Measurements from ENCODE around the gene TGFBI. TPM values are rescaled to one million over a fixed set of nuclear protein-coding genes. Genes with fewer than 3 reads are reported as not detected.

The TGFBI gene
- polyA plus RNA-seq, 3 donors: 480 to 653 (median 565) TPM

GRCh38 chr5:136099870-136100269 is 71.1 kb downstream of the TGFBI start:
- Histone ChIP-seq H3K9me3 (replicated peaks in 1 of 2; ENCODE audit: control insufficient read depth in 1 of 2, insufficient read depth in 1 of 2, low read length in 2 of 2) (no peaks in the 10 kb centered on the region), H3K27me3 (ENCODE audit: control insufficient read depth in 2 of 2, insufficient read depth in 2 of 2, low read length in 2 of 2) (peaks cover 2 to 7% of the 10 kb centered on the region in 2 donors), H2AFZ (ENCODE audit: insufficient read depth, low read depth, low read length, poor library complexity, severe bottlenecking) (no peak overlapping the region), H3K27ac (ENCODE audit: low read depth in 1 of 2, low read length in 2 of 2) (no peak overlapping the region), H3K36me3 (replicated peaks in 1 of 2; ENCODE audit: control insufficient read depth in 1 of 2, insufficient read depth in 2 of 2, low read length in 2 of 2) (no peaks in the 10 kb centered on the region), H3K4me3 (replicated peaks in 1 of 3; ENCODE audit: low read depth in 2 of 3, low read length in 3 of 3) (no peak overlapping the region), H3K4me2 (replicated peaks; ENCODE audit: extremely low read depth, low read length, poor library complexity, severe bottlenecking) (no peak overlapping the region), H3K4me1 (ENCODE audit: control insufficient read depth in 1 of 2, insufficient read depth in 2 of 2, low read length in 2 of 2) (no peaks in the 10 kb centered on the region), H4K20me1 (ENCODE audit: insufficient read depth, low read length) (no peaks in the 10 kb centered on the region), H3K9ac (ENCODE audit: insufficient read depth, low read length, poor library complexity, severe bottlenecking) (no peak overlapping the region), H3K79me2 (ENCODE audit: insufficient read depth, low read length) (no peaks in the 10 kb centered on the region)
- whole genome bisulfite sequencing (ENCODE audit: insufficient coverage): no CpG with 5 or more reads among the region's 3 CpGs
- no peak for DNase-seq
- no peak overlapping the region for H3K4me3 Mint-ChIP-seq
- H3K36me3 Mint-ChIP-seq: no peaks in the 10 kb centered on the region
- peaks cover 13 to 24% (median 22%) of the 10 kb centered on the region in 3 donors for H3K27me3 Mint-ChIP-seq (ENCODE audit: low read depth in 3 of 3)
- H3K9me3 Mint-ChIP-seq: no peaks in the 10 kb centered on the region
- H3K4me1 Mint-ChIP-seq: no peaks in the 10 kb centered on the region
- TF ChIP-seq, protein P1, sequence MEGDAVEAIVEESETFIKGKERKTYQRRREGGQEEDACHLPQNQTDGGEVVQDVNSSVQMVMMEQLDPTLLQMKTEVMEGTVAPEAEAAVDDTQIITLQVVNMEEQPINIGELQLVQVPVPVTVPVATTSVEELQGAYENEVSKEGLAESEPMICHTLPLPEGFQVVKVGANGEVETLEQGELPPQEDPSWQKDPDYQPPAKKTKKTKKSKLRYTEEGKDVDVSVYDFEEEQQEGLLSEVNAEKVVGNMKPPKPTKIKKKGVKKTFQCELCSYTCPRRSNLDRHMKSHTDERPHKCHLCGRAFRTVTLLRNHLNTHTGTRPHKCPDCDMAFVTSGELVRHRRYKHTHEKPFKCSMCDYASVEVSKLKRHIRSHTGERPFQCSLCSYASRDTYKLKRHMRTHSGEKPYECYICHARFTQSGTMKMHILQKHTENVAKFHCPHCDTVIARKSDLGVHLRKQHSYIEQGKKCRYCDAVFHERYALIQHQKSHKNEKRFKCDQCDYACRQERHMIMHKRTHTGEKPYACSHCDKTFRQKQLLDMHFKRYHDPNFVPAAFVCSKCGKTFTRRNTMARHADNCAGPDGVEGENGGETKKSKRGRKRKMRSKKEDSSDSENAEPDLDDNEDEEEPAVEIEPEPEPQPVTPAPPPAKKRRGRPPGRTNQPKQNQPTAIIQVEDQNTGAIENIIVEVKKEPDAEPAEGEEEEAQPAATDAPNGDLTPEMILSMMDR (IDR thresholded peaks at IDR 0.05): no peak
- intact Hi-C loops (cut with micrococcal nuclease): no loop called here
- H3K27ac Mint-ChIP-seq: no peak overlapping the region

- H3K27me3 ChIP-seq (ENCODE audit: control insufficient read depth in 2 of 2, insufficient read depth in 2 of 2, low read length in 2 of 2): peaks cover 0 to 7% of the 10 kb centered on the region in 2 donors
Measured at GRCh38 chr5:136101884-136102283, 73.1 kb downstream of the TGFBI start.

More at GRCh38 chr5:136101884-136102283, 73.1 kb downstream of the TGFBI start:
- Histone ChIP-seq H3K27ac (ENCODE audit: low read depth in 1 of 2, low read length in 2 of 2) (no peak overlapping the region), H3K36me3 (replicated peaks in 1 of 2; ENCODE audit: control insufficient read depth in 1 of 2, insufficient read depth in 2 of 2, low read length in 2 of 2) (no peaks in the 10 kb centered on the region), H3K4me1 (ENCODE audit: control insufficient read depth in 1 of 2, insufficient read depth in 2 of 2, low read length in 2 of 2) (no peaks in the 10 kb centered on the region), H3K4me2 (replicated peaks; ENCODE audit: extremely low read depth, low read length, poor library complexity, severe bottlenecking) (no peak overlapping the region), H4K20me1 (ENCODE audit: insufficient read depth, low read length) (no peaks in the 10 kb centered on the region), H3K9ac (ENCODE audit: insufficient read depth, low read length, poor library complexity, severe bottlenecking) (no peak overlapping the region), H3K9me3 (replicated peaks in 1 of 2; ENCODE audit: control insufficient read depth in 1 of 2, insufficient read depth in 1 of 2, low read length in 2 of 2) (no peaks in the 10 kb centered on the region), H3K79me2 (ENCODE audit: insufficient read depth, low read length) (no peaks in the 10 kb centered on the region), H2AFZ (ENCODE audit: insufficient read depth, low read depth, low read length, poor library complexity, severe bottlenecking) (no peak overlapping the region), H3K4me3 (replicated peaks in 1 of 3; ENCODE audit: low read depth in 2 of 3, low read length in 3 of 3) (no peak overlapping the region)
- H3K4me1 Mint-ChIP-seq: no peaks in the 10 kb centered on the region
- DNase-seq: no peak
- H3K36me3 Mint-ChIP-seq: no peaks in the 10 kb centered on the region
- H3K27ac Mint-ChIP-seq: no peak overlapping the region
- TF ChIP-seq, protein P1 (IDR thresholded peaks at IDR 0.05): no peak
- no peak overlapping the region for H3K4me3 Mint-ChIP-seq
- intact Hi-C loops (cut with micrococcal nuclease): no loop called here
- WGBS (ENCODE audit: insufficient coverage): no CpG with 5 or more reads among the region's 1 CpG
- H3K27me3 Mint-ChIP-seq (ENCODE audit: low read depth in 3 of 3): peaks cover 10 to 22% (median 16%) of the 10 kb centered on the region in 3 donors
- no peaks in the 10 kb centered on the region for H3K9me3 Mint-ChIP-seq
